ENCODE data around the gene ASCL5.

DNA sequence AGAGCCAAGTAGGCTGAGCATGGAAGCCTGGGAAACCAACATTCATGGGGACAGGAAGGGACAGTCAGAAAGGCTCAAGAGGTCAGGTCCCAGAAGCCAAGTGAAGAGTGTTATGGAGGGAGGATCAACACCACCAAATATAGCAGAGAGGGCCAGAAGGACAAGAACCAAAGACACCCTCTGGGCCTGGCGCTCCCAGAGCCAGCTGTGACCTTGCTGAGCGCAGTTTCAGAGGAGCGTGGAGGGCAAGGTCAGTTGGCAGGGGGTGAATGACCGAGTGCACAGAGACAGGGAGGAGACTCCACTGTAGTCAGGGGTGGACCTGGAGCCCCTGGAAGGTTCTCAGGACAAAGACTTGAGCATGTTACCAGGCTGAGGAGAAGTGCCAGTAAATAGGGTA is 4.4 kb upstream of the ASCL5 start:
- no peak for TF ChIP-seq YY1 (IDR thresholded peaks at IDR 0.05; ENCODE audit: insufficient read depth, insufficient read length)
- no peak for TF ChIP-seq ZNF274 (IDR thresholded peaks at IDR 0.05; ENCODE audit: low read depth, low read length)
